Measurements from ENCODE around the gene SLC7A10. TPM values are rescaled to one million over a fixed set of nuclear protein-coding genes. Genes with fewer than 3 reads are reported as not detected.
A peak's percentile ranks its signal among the peaks of the same experiment; 100 is the strongest.

Gene SLC7A10
- polyA plus RNA-seq, 1 donor (not counting 4 experiments of a cell fraction or from before 2014, with no cell fraction given) = not detected

DNA sequence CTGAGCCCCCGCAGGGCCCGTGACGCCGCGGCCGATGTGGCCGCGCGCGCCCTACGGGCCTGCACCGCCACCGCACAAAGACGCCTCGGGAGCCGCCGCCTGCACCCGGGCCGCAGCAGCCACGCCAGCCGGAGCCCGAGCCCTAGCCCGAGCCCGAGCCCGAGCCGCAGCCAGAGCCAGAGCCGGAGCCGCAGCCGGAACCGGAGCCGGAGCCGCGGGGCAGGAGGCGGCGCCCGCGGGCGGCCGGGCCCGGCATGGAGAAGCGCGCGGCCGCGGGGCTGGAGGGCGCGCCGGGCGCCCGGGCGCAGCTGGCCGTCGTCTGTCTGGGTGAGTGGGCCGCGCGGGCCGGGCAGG is 31.1 kb downstream of the SLC7A10 start:
- Histone ChIP-seq H3K4me2 (ENCODE audit: control insufficient read depth, extremely low read depth, insufficient read depth, low read depth, low read length) (peak overlapping the region; percentile 60), H3K9ac (ENCODE audit: control insufficient read depth, extremely low read depth, insufficient read depth, low read length) (peak overlapping the region; percentile 37)

GRCh38 chr19:33193865-33194362 is 31.7 kb downstream of the SLC7A10 start, which contains the start of gene LRP3:
Gene LRP3 (plus strand): TSS chr19:33194330. CDS start chr19:33194786, 456 bp downstream.
- Histone ChIP-seq H3K36me3 (ENCODE audit: control insufficient read depth in 2 of 2, extremely low read depth in 1 of 2, insufficient read depth in 2 of 2, low read length in 2 of 2) (peaks cover 0 to 5% of the 10 kb centered on the region in 2 experiments), H3K27me3 (ENCODE audit: control insufficient read depth, extremely low read depth, insufficient read depth, low read length) (peaks cover 14% of the 10 kb centered on the region), H3K79me2 (ENCODE audit: control insufficient read depth, insufficient read depth, low read length) (no peaks in the 10 kb centered on the region), H3K9me1 (ENCODE audit: control insufficient read depth, extremely low read depth, insufficient read depth, low read length) (no peaks in the 10 kb centered on the region), H3K9ac (ENCODE audit: control insufficient read depth, extremely low read depth, insufficient read depth, low read length) (peak within 1 kb of the TSS; percentile 37), H3K9me3 (ENCODE audit: control insufficient read depth, low read depth, low read length) (no peaks in the 10 kb centered on the region), H2AFZ (ENCODE audit: control insufficient read depth, low read length) (no peak within 1 kb of the TSS), H3K27ac (ENCODE audit: control insufficient read depth, insufficient read depth, low read length) (no peak within 1 kb of the TSS), H3K4me3 (ENCODE audit: control insufficient read depth in 2 of 3, extremely low read depth in 1 of 3, insufficient read depth in 2 of 3, low read depth in 1 of 3, low read length in 3 of 3) (peak within 1 kb of the TSS in 2 of 3 experiments; percentile 46 to 51), H4K20me1 (ENCODE audit: control insufficient read depth, extremely low read depth, insufficient read depth, low read length) (no peaks in the 10 kb centered on the region), H3K4me2 (ENCODE audit: control insufficient read depth, extremely low read depth, insufficient read depth, low read depth, low read length) (peak within 1 kb of the TSS; percentile 60), H3K4me1 (ENCODE audit: control insufficient read depth, extremely low read depth, insufficient read depth, low read length) (peaks cover 3% of the 10 kb centered on the region)
- no peak for FAIRE-seq
- TF ChIP-seq, protein P1, sequence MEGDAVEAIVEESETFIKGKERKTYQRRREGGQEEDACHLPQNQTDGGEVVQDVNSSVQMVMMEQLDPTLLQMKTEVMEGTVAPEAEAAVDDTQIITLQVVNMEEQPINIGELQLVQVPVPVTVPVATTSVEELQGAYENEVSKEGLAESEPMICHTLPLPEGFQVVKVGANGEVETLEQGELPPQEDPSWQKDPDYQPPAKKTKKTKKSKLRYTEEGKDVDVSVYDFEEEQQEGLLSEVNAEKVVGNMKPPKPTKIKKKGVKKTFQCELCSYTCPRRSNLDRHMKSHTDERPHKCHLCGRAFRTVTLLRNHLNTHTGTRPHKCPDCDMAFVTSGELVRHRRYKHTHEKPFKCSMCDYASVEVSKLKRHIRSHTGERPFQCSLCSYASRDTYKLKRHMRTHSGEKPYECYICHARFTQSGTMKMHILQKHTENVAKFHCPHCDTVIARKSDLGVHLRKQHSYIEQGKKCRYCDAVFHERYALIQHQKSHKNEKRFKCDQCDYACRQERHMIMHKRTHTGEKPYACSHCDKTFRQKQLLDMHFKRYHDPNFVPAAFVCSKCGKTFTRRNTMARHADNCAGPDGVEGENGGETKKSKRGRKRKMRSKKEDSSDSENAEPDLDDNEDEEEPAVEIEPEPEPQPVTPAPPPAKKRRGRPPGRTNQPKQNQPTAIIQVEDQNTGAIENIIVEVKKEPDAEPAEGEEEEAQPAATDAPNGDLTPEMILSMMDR (optimal IDR thresholded peaks at IDR 0.05 in 1 of 3, IDR thresholded peaks at IDR 0.05 in 1 of 3, conservative IDR thresholded peaks at IDR 0.05 in 1 of 3; ENCODE audit: extremely low read depth in 1 of 3, insufficient read depth in 2 of 3, low read length in 3 of 3) = no peak
- TF ChIP-seq EZH2 (IDR thresholded peaks at IDR 0.05; ENCODE audit: low read length) = no peak
- dilution Hi-C loops (cut with MboI; ENCODE audit: extremely low pct_ligation_motif_present, low sequenced_read_pairs) = no loop called here
- no peak for DNase-seq (ENCODE audit: low read depth, low spot score)

More for the DNA sequence above, 31.1 kb downstream of the SLC7A10 start:
- Histone ChIP-seq H3K27ac (ENCODE audit: control insufficient read depth, insufficient read depth, low read length) (no peak overlapping the region), H4K20me1 (ENCODE audit: control insufficient read depth, extremely low read depth, insufficient read depth, low read length) (no peaks in the 10 kb centered on the region), H3K9me1 (ENCODE audit: control insufficient read depth, extremely low read depth, insufficient read depth, low read length) (no peaks in the 10 kb centered on the region), H2AFZ (ENCODE audit: control insufficient read depth, low read length) (no peak overlapping the region), H3K4me3 (ENCODE audit: control insufficient read depth in 2 of 3, extremely low read depth in 1 of 3, insufficient read depth in 2 of 3, low read depth in 1 of 3, low read length in 3 of 3) (peak overlapping the region in 2 of 3 experiments; percentile 46 to 51), H3K79me2 (ENCODE audit: control insufficient read depth, insufficient read depth, low read length) (no peaks in the 10 kb centered on the region), H3K27me3 (ENCODE audit: control insufficient read depth, extremely low read depth, insufficient read depth, low read length) (peaks cover 14% of the 10 kb centered on the region), H3K9me3 (ENCODE audit: control insufficient read depth, low read depth, low read length) (no peaks in the 10 kb centered on the region), H3K36me3 (ENCODE audit: control insufficient read depth in 2 of 2, extremely low read depth in 1 of 2, insufficient read depth in 2 of 2, low read length in 2 of 2) (peaks cover 0 to 6% of the 10 kb centered on the region in 2 experiments), H3K4me1 (ENCODE audit: control insufficient read depth, extremely low read depth, insufficient read depth, low read length) (peaks cover 3% of the 10 kb centered on the region)
- TF ChIP-seq, protein P1 (optimal IDR thresholded peaks at IDR 0.05 in 1 of 3, IDR thresholded peaks at IDR 0.05 in 1 of 3, conservative IDR thresholded peaks at IDR 0.05 in 1 of 3; ENCODE audit: extremely low read depth in 1 of 3, insufficient read depth in 2 of 3, low read length in 3 of 3) = no peak
- dilution Hi-C loops (cut with MboI; ENCODE audit: extremely low pct_ligation_motif_present, low sequenced_read_pairs) = no loop called here
- DNase-seq (ENCODE audit: low read depth, low spot score) (no peak), FAIRE-seq (no peak)

Measured in keratinocyte (primary cell).